HG03280 (cell line): Measurements from ENCODE around the gene IQCH.

ENCODE experiments used
- ATAC-seq: cut with Tn5 transposase; IDR thresholded peaks from one replicate; pipeline ENCODE4 v1.9.1; 2021; ENCODE audit warnings: mild to moderate bottlenecking, moderate library complexity; ENCODE audit not compliant: unreplicated experiment

The IQCH gene

DNA sequence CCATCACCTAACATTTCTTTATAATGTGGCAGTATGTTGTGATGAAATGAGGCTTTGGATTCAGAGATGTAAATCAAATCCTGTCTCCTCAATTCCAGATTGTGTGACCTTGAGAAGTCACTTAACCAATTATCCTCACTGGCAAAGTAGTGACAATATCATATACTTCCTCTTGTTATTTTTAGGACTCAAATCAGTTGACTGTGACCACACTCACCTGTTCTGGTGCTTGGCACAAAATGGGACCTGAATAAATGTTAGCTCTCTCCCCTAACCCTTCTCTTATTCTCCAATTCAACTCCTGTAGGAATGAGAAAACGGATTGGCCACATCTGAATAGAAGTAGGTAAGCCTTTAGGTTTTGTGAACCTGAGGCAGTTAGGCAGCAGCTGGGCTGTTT lies 42.1 kb downstream of the IQCH start:
- ATAC-seq, result no peak

DNA sequence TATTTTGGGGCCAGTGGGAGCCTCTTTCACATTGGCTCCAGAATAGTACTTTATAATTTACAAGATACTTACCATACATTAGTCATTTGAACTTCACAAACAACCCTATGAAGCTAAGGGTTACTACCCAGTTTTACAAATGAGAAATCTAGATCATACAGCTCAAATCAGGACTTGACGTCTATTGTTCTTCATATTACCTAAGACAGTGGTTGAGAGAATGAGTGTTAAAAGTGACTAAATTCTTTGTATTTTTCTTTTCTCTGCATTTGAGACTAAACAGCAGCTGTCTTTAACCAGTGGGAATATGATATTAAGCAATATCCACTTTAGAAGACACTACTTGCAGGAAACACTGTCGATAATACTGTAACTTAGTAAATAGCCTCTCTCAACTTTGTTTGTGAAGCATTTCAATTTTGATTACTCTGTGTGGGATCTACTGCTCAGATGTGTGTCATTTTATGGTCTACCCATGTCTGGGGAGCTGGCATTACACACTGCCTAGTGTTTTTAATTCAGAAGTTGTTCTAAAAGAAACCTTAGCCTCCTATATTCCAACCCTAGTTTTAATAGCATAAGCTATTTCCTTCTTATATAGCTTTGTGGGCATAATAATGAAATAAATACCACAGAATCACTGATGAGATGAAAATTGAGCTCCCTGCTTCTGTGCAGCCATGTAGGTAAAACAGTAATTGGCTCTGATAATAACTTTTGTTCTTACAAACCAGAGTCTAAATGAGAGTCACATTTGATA lies 45.9 kb downstream of the IQCH start:
- no peak for ATAC-seq

DNA sequence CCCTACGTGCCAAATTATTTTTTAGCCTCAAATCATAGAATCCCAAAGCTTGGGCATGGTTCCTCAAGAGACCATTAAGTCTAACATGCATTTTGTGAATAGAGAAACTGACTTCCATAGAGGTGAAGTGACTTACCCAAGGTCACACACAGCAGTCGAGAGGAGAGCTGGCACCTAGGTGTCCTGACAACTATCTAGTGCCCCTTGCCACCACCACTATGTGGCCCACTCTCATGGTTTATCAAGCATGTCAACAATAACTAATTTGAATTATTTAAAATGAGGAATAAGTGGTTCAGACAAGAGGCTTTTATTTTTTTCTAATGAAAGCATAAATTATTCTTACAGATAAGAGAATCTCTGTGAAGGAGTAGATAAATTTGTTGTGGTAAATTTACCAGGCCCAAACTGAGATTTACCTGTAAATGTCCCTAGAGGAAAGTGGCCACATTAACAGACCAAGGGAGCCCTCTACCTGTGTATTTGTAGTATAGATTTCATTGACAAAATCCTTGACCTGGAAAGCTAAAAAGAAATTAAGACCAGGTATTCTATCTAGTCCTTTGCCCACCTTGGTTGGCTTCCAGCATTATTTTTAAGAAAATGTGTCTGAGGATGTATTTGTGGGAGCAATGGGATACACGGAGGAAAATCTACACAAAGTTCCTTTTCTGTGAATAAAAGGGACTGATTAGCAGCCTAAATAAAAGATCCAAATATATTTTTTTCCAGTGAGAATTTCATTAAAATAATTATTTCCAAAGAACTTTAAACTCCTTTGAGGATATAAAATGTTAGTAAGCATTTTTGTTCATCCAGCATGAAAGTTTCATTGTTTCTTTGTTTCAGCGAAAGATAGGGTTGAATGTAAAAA lies 49.1 kb downstream of the IQCH start:
- ATAC-seq, result no peak

DNA sequence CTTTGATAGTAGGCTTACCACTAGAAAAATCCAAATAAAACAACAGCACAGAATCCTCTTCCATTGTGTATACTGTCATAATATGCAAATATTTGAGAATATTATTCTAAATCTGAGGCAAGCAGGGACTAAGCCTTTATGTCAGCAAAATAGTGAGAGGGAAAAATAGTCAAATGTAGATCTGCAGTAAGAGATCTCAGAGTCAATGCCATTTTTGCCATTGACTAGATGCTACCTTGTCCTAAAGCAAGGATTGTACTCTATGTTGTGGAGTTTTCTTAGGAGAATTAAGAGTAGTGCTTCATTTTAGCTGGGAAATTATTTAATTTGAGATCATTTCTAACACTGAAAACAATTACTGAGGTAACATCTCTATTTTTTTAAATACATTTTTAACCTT lies 50.2 kb downstream of the IQCH start:
- no peak for ATAC-seq

DNA sequence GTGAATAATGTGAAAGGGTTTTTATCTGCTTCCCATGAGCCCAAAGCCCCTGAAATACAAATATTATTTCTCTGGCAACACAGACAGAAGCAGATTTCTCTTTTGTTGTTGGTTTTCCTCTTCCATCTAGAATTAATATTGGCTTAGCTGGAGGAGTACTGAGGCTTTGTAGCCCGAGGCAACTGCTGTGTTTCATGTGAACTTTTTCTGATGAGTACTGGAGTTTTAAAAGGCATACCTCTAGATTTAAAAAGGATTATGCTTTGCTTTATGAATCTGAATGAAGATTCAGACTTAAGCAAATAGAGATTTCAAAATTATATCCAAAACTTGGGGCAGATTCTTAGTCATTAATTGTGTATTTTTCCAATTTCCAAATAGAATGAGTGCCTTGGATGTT lies 50.9 kb downstream of the IQCH start:
- no peak for ATAC-seq

DNA sequence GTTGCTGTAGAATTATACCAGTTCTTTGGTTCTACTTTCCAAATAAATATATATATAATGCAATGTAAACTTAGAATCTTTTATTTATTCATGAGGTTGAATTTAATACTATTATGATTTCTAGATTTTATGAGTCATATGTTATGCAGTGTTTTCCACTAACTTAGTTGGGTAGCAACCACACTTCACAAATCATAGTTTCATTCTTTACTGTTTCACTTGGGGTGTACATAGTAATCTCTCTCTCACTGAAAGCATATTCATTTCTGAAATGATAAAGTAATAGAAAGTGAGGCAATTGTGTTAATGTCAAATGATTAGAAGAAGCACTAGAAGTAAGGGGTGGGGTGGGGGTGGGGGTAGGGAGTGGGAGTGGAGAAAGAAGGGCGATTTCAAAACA lies 52.6 kb downstream of the IQCH start:
- ATAC-seq, result no peak

DNA sequence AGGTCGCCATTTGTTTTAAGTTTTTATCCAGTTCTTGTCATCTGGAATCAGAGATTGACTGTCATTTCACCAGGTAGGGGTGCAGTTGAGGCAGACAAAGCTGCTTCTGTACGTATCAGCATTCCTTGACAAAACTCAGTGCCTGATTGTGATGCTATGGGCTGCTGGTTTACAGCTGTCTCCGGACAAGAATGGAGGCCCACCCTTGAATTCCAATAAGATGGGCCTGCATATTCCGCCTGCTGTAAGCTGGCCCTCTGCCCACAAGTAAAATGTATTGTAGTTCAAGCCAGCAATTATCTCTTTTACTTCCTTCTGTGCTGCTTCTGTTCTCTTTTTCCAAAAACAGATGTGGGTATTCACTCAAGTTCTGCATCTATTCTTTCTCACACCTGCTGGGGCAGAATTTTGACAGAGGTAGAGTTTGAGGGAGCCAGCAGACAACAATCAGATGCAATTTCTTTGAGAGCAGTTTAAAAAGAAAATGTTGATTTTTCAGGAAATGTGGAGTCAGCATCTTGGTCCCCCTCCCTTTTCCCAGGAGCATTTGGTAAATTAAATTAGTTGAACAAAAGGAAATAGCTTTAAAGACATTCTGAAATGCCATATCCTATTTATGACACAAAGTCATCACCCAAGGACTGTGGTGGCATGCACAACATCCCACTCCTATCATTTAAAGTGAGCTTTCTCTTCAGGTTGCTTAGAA lies 53.5 kb downstream of the IQCH start:
- no peak for ATAC-seq

DNA sequence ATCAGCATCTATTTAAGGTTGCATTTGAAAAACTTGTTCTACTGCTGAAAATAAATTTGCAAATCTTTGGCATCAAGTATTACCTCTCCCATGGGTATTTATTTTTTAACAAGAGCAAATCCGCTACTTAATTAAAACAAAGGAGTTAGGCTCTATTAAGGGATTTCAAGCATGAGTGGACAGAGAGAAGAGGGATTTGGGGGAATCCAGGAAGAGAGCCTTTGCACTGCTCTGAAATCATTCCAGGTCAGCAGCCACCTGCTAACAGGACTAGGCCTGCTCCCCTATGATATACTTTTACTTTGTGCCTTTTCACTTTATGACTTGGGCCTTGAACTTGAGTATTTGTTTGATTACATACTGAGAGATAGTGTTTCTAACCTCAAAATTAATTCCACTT lies 57.1 kb downstream of the IQCH start:
- ATAC-seq, result no peak

DNA sequence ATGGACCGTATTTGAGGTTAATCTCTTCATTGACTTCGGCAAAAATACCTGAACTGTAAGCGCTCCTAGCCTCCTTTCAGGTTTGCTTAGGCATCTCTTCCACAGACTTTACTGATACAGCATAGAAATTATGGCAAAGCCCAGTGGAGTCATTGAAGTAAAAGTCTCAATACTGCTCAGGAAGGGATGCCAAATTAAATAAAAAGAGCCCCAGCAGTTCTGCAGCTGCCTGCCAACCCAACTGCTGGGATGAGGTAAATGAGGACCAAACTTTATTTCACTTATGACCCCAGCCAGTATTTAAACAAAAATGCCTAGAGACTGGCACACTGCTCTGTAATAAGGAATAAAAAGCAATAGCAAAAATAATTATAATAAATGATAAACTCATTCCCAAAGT lies 65.4 kb downstream of the IQCH start:
- no peak for ATAC-seq

DNA sequence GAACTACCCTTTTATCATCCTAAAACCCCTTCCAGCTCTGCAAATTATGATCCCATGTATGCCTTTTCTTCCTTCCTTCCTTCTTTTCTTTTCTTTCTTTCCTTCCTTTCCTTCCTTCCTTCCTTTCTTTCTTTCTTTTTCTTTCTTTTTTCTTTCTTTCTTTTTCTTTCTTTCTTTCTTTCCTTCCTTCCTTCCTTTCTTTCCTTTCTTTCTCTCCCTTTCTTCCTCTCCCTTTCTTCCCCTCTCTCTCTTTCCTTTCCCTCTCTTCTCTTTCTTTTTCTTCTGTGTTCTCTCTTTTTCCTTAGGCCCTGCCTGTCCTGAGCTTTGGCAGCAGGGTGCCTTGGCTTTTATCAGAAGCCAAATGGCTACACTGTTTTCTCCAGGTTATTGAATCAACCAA lies 66.8 kb downstream of the IQCH start:
- ATAC-seq, result no peak

DNA sequence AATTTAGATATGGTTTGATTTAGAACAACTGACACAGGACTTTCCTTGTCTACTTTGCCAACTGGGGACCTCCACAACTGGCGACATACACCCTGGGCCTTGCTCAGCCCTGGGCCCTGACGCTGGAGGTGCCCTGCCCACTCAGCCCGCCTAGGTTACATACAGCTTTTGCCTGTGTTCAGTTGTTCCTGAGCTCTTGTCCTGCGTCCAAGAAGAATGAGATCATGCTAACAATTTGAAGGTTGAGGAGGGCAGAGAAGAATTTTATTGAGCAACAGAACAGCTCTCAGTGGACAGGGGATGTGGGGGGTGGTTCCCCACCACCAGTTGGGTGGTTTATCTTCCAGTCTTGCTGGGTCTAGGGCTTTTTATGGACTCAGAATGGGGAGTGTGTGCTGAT lies 67.9 kb downstream of the IQCH start:
- no peak for ATAC-seq

DNA sequence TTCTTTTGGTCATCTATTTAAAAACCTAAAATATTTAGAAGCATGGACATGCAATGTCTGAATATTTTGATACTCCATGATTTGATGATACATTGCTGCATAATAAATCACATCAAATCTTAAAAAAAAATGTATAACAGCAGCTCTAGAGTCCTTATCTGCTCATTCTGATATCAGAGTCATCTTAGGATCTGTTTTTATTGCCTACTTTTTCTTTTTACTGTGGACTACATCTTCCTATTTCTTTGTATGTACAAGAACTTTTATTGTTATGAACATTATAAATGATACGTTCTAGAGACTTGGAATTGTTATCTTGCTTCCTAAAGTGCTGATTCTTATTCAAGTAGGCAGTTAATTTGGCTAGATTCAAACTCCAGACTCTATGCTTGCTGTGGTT lies 72.7 kb downstream of the IQCH start:
- ATAC-seq, result no peak

DNA sequence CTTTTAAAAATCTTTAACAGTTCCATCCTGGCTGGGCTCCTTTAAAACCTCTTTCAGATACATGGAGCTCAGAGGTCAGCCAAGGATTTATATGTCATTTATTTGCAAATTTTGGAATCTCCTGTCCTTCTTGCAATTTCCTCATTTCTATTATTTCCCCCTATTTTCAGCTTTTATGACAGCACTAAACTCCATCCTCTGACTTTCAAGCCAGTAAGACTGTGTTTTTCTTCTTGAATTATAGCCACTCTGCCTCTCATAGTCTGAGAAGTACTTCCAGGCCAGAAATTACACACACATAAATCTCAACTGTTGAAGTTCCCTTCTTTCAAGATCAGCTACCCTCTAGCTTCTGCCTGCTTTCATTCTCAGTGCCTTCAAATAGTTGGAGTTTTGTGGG lies 73.2 kb downstream of the IQCH start:
- ATAC-seq, result no peak

DNA sequence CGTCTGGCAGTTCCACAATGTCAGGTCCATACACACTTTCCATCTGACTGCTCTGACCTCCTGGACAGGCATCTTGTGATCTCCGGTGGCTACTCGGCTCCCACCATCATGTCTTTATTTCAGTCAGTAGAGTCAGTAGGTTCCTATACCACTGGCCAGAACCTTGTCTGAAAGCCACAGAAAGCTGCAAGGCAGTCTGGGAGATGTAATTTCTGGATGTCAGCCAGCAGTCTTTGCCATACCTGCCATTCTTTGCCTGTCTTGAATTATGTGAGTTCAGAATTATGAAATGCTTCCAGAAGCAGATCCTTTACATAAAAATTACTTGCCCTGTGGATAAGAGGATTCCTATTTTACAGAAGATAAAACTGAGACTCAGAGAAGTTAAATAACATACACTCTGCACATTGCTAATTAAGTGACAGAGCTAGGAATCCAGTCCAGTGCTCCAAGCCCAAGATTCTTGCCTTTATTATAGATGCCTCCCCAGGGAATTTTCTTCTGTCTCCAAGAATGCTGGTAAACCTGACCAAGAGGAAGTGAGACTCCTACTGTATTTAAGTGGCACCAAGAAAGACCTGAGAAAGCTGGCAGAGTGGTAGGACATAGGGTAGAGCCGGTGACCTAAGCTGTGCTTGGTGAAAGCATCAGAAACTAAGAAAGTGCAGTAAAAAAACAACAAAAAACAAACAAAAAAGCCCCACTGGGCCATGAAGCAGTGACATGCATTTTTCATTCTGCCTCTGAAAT lies 75.6 kb downstream of the IQCH start:
- no peak for ATAC-seq

DNA sequence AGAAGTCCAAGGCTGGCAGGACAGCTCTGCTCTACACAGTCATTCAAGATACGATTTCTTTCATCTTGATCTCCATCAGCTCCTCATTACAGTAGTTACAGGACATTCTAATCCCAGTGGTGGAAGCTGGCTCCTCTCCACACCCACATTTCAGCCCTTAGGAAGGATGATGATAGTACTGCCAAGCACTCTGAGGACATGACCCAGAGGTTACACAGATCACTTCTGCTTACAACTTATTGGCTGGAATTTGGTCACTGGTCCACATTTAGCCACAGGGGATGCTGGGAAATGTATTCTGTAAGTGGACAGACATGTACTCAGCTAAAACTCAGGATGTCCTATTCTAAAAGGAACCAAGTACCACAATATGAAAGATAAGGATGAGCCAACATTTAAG lies 77.1 kb downstream of the IQCH start:
- ATAC-seq, result no peak

DNA sequence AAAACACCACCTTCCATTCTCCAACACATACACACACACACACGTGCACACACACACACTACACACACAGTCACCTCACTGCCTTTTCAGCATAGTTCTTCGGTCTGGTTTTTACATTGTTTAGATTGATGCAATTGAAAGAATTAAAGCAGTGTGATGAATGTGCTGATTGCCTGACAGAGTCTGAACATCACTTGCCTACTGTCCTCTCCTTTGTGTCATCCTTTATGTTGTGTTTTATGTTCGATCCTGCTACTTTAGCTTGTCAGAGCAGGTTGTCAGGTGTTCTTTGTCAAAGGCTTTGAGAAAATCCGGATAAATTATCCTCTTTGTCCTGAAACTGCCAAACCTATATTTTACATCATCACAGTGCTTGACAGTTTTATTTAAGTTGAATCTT lies 80.4 kb downstream of the IQCH start:
- no peak for ATAC-seq

DNA sequence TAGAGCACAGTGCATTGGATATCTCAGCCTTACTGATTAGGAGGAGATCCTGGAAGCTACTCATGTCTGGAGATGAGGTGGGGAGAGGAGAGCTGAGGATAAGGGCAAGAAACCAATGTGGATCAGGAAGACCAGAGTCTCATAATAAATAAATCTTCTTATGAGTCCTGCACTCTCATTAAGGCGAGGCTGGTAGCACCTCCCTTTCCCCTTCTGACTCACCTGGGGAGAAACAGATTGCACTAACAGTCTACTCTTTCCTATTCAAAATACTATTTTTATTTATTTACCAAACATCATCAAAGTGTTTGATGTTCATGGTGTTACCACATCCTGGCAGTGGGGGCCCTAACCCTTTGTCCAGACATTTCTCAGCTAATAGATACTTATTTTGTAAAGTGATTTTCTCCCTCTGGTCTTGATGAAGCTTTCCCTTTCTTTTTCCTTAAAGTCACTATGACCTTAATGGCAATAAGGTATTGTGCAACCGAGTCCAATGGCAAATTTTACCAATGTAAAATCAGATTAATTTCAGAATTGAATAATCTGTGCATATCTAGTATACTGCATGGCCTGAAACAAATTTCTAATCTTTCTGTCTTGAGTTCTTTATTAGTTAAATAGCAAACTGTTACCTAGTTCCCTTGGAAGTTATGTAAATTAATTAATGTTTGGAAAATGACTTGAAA lies 81.1 kb downstream of the IQCH start:
- no peak for ATAC-seq

DNA sequence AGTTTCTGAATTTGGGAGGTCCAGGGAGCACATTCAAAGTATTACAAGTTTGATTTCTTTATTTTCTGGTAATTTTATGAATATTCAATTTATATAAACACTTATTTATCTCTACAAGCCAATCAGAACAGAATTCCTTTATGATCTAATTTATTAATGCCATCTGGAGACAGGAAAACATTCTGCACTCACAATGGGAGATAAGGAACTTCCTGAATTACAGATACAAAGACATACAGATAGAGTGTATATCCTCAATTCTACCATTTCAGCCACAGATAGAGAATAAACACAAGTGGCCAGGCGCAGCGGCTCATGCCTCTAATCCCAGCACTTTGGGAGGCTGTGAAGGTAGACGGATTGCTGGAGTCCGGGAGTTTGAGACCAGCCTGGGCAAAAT lies 86.0 kb downstream of the IQCH start:
- ATAC-seq, result no peak

DNA sequence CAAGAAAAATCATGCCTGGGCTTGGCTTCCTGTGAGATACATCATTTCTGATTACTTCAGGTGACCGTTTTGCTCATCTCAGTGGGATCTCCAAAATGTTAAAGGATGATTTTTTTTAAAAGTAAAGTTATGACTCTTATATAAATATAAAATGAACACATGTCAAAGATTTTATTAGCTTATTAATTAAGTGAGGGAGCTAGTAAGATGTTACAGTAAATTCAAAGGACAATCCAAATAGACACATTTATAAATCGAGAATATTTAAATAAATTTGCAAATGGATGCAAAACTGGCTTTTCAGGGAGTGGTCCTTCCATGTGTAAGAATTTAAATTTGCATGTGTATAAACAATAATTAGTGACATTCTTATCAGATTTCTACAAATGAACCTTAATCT lies 87.0 kb downstream of the IQCH start:
- ATAC-seq, result no peak

DNA sequence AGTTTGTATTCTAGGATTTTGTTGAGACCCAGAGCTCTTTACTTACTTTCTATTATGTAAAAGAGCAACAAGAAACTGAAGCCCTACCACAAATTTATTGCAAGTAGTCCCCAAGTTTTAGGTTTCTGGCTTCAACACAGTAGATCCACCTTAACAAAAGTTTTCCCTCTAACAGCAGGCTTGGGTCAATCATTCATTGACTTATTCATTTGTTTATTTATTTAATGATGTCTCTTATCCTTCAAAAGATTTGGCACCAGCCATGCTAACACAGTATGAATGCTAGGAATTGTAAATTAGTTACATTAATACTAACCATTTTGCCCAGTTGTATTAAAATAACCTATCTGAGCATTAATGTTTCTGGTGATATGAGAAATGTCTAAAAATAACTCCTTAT lies 88.6 kb downstream of the IQCH start:
- ATAC-seq, result no peak

DNA sequence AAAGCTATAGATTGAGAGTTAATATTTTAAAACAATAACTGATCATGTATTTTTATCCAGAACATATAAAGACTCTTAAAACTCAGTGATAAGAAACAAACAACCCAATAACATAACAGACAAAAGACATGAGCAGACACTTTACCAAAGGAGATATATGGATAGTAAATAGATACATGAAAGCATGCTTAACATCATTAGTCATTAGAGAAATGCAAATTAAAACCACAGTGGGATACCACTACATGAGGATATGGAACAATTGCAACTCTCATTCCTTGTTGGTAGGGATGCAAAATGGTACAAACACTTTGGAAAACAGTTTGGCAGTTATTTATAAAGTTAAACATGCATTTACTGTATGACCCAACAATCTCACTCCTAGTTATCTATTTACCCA lies 95.0 kb downstream of the IQCH start:
- no peak for ATAC-seq
